Measurements from ENCODE around the gene LRRC7.

DNA sequence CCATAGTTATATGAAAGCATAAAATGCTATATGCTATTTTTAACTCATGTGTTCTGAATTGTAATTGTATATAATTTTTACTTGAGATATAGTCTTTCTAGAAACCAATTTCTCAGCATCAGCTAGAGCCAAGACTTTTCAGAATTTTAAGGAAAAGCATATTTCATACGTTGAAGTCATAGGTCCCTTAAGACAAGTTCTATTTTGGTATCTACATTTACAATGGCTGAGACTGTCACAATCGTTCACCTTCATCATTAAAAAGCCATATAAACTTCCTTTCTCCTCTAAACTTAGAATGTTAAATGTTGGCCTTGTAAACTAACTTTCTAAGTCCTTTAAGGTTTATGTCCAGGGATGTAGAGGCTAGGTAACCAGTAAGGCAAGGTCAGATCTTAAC, 533.5 kb downstream of the LRRC7 start:
- TF ChIP-seq, protein P1, sequence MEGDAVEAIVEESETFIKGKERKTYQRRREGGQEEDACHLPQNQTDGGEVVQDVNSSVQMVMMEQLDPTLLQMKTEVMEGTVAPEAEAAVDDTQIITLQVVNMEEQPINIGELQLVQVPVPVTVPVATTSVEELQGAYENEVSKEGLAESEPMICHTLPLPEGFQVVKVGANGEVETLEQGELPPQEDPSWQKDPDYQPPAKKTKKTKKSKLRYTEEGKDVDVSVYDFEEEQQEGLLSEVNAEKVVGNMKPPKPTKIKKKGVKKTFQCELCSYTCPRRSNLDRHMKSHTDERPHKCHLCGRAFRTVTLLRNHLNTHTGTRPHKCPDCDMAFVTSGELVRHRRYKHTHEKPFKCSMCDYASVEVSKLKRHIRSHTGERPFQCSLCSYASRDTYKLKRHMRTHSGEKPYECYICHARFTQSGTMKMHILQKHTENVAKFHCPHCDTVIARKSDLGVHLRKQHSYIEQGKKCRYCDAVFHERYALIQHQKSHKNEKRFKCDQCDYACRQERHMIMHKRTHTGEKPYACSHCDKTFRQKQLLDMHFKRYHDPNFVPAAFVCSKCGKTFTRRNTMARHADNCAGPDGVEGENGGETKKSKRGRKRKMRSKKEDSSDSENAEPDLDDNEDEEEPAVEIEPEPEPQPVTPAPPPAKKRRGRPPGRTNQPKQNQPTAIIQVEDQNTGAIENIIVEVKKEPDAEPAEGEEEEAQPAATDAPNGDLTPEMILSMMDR (IDR thresholded peaks at IDR 0.05) = no peak
- TF ChIP-seq POLR2A (IDR thresholded peaks at IDR 0.05) (no peak), POLR2AphosphoS5 (IDR thresholded peaks at IDR 0.05) (no peak), EP300 (IDR thresholded peaks at IDR 0.05) (no peak)

Data from gastroesophageal sphincter (tissue), 3 donors.